A673 (cell line): ENCODE data around the gene BEAN1.
"Not testable (repeated sequence)": the region's sequence is repeated elsewhere in the genome, so short reads cannot be mapped to it uniquely, and the experiment has no call there.

Source experiments
- CTCF ChIP-seq: fragments of 300-800, 200-600 bp; sonication (generic); conservative IDR thresholded peaks from 2 replicates; pipeline ENCODE4 v1.5.1; 2017; ENCODE audit warnings: low read depth, mild to moderate bottlenecking, antibody characterized with exemption, low read length, moderate library complexity, mixed read lengths
- EZH2 ChIP-seq: fragments of 200-600 bp; sonication (generic); IDR thresholded peaks from 2 replicates; pipeline ENCODE4 v1.6.1; 2017; ENCODE audit warnings: borderline replicate concordance, low read depth, mild to moderate bottlenecking, mixed read lengths, antibody characterized with exemption, low read length; ENCODE audit not compliant: poor library complexity, severe bottlenecking

GRCh38 chr16:66497921-66498320, 70.8 kb downstream of the BEAN1 start:
- TF ChIP-seq EZH2, CTCF: not testable (repeated sequence)
